Measurements from ENCODE around the gene P3H2.

GRCh38 chr3:190088890-190089289 is 31.8 kb downstream of the P3H2 start:
- TF ChIP-seq EZH2 (IDR thresholded peaks at IDR 0.05) (no peak), POLR2AphosphoS5 (IDR thresholded peaks at IDR 0.05; ENCODE audit: borderline replicate concordance, low read depth, low read length) (no peak)
